Tibial nerve (tissue), 4 donors: Measurements from ENCODE around the gene MOSPD3.

Source experiments
- CTCF ChIP-seq, 5 experiments: fragments of 200-600 bp in 3 of 5; fragments of 450-650 bp in 2 of 5; sonication (generic) in 3 of 5; IDR thresholded peaks; one replicate each; pipeline ENCODE4 v1.5.1; 2016 to 2019; ENCODE audit warnings: antibody characterized with exemption in 5 of 5, mild to moderate bottlenecking in 3 of 5, moderate library complexity in 2 of 5
- EP300 ChIP-seq, 2 donors: sonication (generic); formaldehyde crosslinking; IDR thresholded peaks; one replicate each; pipeline ENCODE4 v1.6.1; 2017; ENCODE audit warnings: antibody characterized with exemption in 2 of 2, mild to moderate bottlenecking in 1 of 2

GRCh38 chr7:100626055-100626454, 13.7 kb downstream of the MOSPD3 start:
- TF ChIP-seq CTCF (IDR thresholded peaks at IDR 0.05) (no peak), EP300 (IDR thresholded peaks at IDR 0.05) (no peak)
